K562 (cell line): ENCODE data around the gene ZFAND2A.

Experiments used
- BRCA1 ChIP-seq, 2 experiments: fragments of 450-650 bp in 1 of 2; sonication (generic) in 1 of 2; formaldehyde crosslinking in 1 of 2; IDR thresholded peaks; 2 replicates each; pipeline versions ENCODE4 v1.5.0 to v1.6.1; 2017 to 2020; ENCODE audit warnings: mild to moderate bottlenecking in 1 of 2, missing genetic modification reagents in 1 of 2
- ILK ChIP-seq: fragments of 450-650 bp; IDR thresholded peaks from 2 replicates; pipeline ENCODE4 v1.6.1; 2016; ENCODE audit warnings: missing genetic modification characterization, low read depth, mild to moderate bottlenecking, missing compliant biosample characterization, moderate library complexity, borderline replicate concordance
- NCOA4 ChIP-seq: fragments of 450-650 bp; IDR thresholded peaks from 2 replicates; pipeline ENCODE4 v1.6.1; 2018; ENCODE audit warnings: mild to moderate bottlenecking; ENCODE audit not compliant: partially characterized antibody
- POLR2A ChIP-seq: fragments of 450-650 bp; conservative IDR thresholded peaks from 2 replicates; pipeline ENCODE4 v1.6.1; 2016
- ZNF445 ChIP-seq: fragments of 250-450 bp; sonication (Bioruptor Pico); IDR thresholded peaks from 2 replicates; pipeline ENCODE4 v1.4.0; 2020; ENCODE audit warnings: low read depth, mild to moderate bottlenecking, moderate library complexity

GRCh38 chr7:1181031-1181430, 21.0 kb upstream of the ZFAND2A start:
- TF ChIP-seq POLR2A (no peak), ZNF445 (CRISPR knock-in tag) (no peak), ILK (no peak), BRCA1 (IDR thresholded peaks at IDR 0.05) (no peak), BRCA1 (CRISPR knock-in tag; IDR thresholded peaks at IDR 0.05) (no peak), NCOA4 (no peak)
